Pancreas (tissue), 10 donors: ENCODE measurements around the gene VEGFA. TPM values are rescaled to one million over a fixed set of nuclear protein-coding genes. Genes with fewer than 3 reads are reported as not detected.

Source experiments
- ATAC-seq, 4 donors: fragments of 200-7000 bp; cut with Tn5 transposase; one replicate each; pipeline versions ENCODE4 v1.8.0 to v1.9.1; 2020; ENCODE audit warnings: mild to moderate bottlenecking in 4 of 4, moderate library complexity in 4 of 4
- DNase-seq, 6 donors: peaks; one replicate each; pipeline ENCODE4 v3.0.0-alpha.2; 2020
- FAIRE-seq: peaks from 2 replicates; lab custom pipeline; 2012; peaks lifted over from hg19 to GRCh38; lab: Jason Lieb, UNC
- H3K27ac ChIP-seq, 4 donors: fragments of 200-600 bp; sonication (generic); 1 replicate in 3 of 4; 2 replicates in 1 of 4; pipeline versions ENCODE4 v1.5.0 to v1.8.0; 2020
- H3K27me3 ChIP-seq, 4 donors: fragments of 200-600 bp; one replicate each; pipeline ENCODE4 v1.8.0; 2021
- H3K36me3 ChIP-seq, 3 donors: fragments of 200-600 bp; sonication (generic) in 1 of 3; one replicate each; pipeline versions ENCODE4 v1.5.0 to v1.8.0; 2020 to 2021
- H3K4me1 ChIP-seq, 3 donors: fragments of 200-600 bp; one replicate each; pipeline ENCODE4 v1.8.0; 2021
- H3K4me3 ChIP-seq, 4 donors: fragments of 200-600 bp; sonication (generic) in 2 of 4; one replicate each; pipeline versions ENCODE4 v1.5.0 to v1.8.0; 2020 to 2021
- H3K9me3 ChIP-seq, 4 donors: fragments of 200-600 bp; one replicate each; pipeline ENCODE4 v1.8.0; 2021
- WGBS, 2 donors: extraction: QIAGEN DNeasy Blood & Tissue Kit; methylation state at CpG; one replicate each; pipeline ENCODE4 v1.1.7; 2013; 5-methylcytosine and 5-hydroxymethylcytosine counted together
- intact Hi-C, 3 donors: fragments of 100-400 bp; cut with DNase I; formaldehyde crosslinking; loops; one replicate each; pipeline versions ENCODE4 v1.11.1 to v1.14.2; 2022
- polyA plus RNA-seq, 2 donors: library from polyadenylated mRNA; stranded (reverse); fragments of 200-250 nt; gene quantifications; one replicate each; pipeline ENCODE4 v1.2.3, GENCODE V29; 2013
- total RNA-seq, 6 donors: library from RNA; stranded (reverse); fragmentation: NEBNext Ultra II Directional in 4 of 6; extraction: Animal tissue kit (Norgen Biotek cat#: 25700) in 4 of 6; gene quantifications; one replicate each; pipeline versions ENCODE4 v1.2.1 to v1.2.4, GENCODE V29; 2021 to 2023
- TF ChIP-seq, protein P1 (sequence below), 4 donors: fragments of 200-600 bp; sonication (generic) in 3 of 4; IDR thresholded peaks; one replicate each; pipeline versions ENCODE4 v1.5.0 to v1.8.0; 2021; ENCODE audit warnings: antibody characterized with exemption in 4 of 4
- donor health status: healthy with polysubstance abuse.
- donor health status: DM: no; HTN: no; CAD: no; lungs with moderate emphysema.
- donor health status: DM: no; HTN: no; CAD: no.
- donor health status: control.
- donor health status: control.
- donor health status: Bipolar disorder and iron deficiency.
- donor health status: DM: yes; HTN: yes; CAD: no.
- donor health status: DM: no; HTN: no; CAD: no.
- donor health status: DM: no; HTN: no; CAD: no.
- donor health status: DM: yes; HTN: yes; CAD: no.

Gene VEGFA
- total and polyA plus RNA-seq, 8 donors = 55.2 to 206 (median 91.5) TPM

DNA sequence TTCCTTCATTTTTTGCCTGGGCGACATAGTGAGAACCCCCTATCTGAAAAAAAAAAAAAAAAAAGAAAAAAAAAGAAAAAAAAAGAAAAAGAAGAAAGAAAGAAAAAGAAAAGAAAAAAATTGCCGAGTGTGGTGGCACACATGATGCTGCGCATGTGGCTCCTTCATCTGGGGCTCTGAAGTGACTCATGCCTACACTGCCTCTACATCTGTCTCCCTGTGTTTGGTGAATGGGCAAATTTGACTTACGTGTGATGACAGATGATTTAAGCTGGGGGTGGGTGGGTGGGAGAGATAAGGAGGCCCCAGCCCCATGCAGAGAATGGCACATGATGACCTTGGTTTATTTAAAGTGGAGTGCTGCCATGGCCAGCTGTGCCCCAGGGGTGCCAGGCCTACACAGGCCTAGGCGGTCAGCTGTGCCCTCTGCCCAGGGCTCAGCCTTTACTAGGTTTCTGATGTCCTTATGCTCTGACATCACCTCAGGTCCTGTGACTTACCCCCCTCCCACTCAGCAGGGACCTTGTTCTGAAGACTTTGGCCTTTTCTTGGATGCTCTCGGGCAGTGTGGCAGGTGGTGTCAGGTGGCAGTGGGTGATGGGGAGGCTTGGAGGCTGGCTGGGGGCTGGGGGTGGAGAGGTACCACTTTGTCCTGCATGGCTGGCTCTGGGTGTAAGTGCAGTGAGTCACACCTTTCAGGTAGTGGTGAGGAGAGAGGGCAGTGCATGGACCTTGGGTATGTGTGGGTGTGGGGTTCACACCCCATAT is 41.1 kb downstream of the VEGFA start:
- Histone ChIP-seq H3K27ac (peak overlapping the region in 2 of 4 donors; percentile 15 to 22), H3K36me3 (no peaks in the 10 kb centered on the region), H3K4me3 (no peak overlapping the region), H3K4me1 (peaks cover 22 to 38% (median 25%) of the 10 kb centered on the region in 3 donors), H3K27me3 (no peaks in the 10 kb centered on the region), H3K9me3 (no peaks in the 10 kb centered on the region)
- ATAC-seq = peak; percentile 4 to 28 (median 20)
- TF ChIP-seq, protein P1, sequence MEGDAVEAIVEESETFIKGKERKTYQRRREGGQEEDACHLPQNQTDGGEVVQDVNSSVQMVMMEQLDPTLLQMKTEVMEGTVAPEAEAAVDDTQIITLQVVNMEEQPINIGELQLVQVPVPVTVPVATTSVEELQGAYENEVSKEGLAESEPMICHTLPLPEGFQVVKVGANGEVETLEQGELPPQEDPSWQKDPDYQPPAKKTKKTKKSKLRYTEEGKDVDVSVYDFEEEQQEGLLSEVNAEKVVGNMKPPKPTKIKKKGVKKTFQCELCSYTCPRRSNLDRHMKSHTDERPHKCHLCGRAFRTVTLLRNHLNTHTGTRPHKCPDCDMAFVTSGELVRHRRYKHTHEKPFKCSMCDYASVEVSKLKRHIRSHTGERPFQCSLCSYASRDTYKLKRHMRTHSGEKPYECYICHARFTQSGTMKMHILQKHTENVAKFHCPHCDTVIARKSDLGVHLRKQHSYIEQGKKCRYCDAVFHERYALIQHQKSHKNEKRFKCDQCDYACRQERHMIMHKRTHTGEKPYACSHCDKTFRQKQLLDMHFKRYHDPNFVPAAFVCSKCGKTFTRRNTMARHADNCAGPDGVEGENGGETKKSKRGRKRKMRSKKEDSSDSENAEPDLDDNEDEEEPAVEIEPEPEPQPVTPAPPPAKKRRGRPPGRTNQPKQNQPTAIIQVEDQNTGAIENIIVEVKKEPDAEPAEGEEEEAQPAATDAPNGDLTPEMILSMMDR (IDR thresholded peaks at IDR 0.05) = no peak
- 48 to 59% methylated on average over 6 of the region's 6 CpGs for WGBS, 2 donors
- peak in 3 of 6 donors; percentile 58 to 65 (median 64) for DNase-seq
- FAIRE-seq = no peak
- intact Hi-C loops = no loop called here

DNA sequence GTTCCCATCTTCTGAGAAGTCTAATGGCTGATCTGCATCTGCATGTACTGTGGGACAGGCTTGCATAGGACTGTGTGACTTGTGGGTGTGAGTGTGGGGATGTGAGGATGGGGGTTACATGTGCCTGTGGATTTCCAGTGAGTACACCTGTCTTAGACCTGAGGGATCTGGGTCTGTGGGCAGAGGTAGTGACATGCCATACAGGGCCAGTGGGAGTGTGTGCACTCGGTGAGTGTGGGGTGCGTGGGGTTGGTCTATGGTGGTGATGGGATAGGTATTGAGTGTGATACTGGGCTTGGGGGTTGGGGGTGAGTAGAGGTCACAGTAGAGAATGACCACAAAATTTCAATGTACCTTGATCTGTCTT is 41.7 kb downstream of the VEGFA start:
- FAIRE-seq = no peak

DNA sequence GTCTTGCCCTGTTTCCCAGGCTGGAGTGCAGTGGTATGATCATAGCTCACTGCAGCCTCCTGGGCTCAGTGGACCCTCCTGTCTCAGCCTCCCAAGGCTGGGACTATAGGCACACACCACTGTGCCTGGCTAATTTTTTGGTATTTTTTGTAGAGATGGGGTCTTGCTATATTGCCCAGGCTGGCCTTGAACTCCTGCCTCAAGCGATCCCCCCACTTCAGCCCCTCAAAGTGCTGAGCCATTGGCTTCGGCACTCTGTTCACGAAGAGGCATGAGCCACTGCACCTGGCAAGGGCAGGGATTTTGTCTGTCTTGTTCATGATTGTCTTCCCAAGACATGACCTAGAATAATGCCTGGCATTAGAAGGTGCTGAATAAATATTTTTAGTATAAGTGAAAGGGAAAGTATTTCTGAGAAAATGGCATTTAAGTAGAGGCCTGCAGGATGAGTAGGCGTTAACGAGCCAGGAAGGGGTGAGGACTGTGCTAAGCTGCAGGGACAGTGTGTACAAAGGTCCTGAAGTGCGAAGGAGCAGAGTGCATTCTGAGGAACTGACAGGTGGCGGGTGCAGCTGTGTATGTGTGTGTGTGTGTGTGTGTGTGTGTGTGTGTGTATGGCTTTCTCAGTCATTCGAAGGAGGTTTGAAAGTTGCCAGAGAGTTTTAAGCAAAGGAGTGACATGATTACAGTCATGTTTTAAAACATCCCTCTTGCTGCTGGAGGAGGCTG is 43.0 kb downstream of the VEGFA start:
- Histone ChIP-seq H3K4me3 (no peak overlapping the region), H3K4me1 (peaks cover 9 to 19% (median 11%) of the 10 kb centered on the region in 3 donors), H3K9me3 (no peaks in the 10 kb centered on the region), H3K27ac (peak overlapping the region in 2 of 4 donors; percentile 1 to 27), H3K27me3 (no peaks in the 10 kb centered on the region), H3K36me3 (no peaks in the 10 kb centered on the region)
- FAIRE-seq (no peak), ATAC-seq (peak; percentile 42 to 78 (median 74)), DNase-seq (peak in 3 of 6 donors; percentile 55 to 69 (median 55))
- intact Hi-C loops = no loop called here
- TF ChIP-seq, protein P1 (IDR thresholded peaks at IDR 0.05) = no peak
- WGBS, 2 donors = 35 to 42% methylated on average over 8 of the region's 8 CpGs

More for the DNA sequence above, 41.7 kb downstream of the VEGFA start:
- intact Hi-C loops = no loop called here
- 92 to 93% methylated on average over 2 of the region's 2 CpGs for WGBS, 2 donors
- no peaks in the 10 kb centered on the region for H3K9me3 ChIP-seq
- H3K27ac ChIP-seq = peak overlapping the region in 1 of 4 donors; percentile 22
- H3K27me3 ChIP-seq = no peaks in the 10 kb centered on the region
- no peaks in the 10 kb centered on the region for H3K36me3 ChIP-seq
- peaks cover 18 to 32% (median 21%) of the 10 kb centered on the region in 3 donors for H3K4me1 ChIP-seq
- H3K4me3 ChIP-seq = no peak overlapping the region
- DNase-seq = no peak
- ATAC-seq = no peak
- TF ChIP-seq, protein P1 (IDR thresholded peaks at IDR 0.05) = no peak

DNA sequence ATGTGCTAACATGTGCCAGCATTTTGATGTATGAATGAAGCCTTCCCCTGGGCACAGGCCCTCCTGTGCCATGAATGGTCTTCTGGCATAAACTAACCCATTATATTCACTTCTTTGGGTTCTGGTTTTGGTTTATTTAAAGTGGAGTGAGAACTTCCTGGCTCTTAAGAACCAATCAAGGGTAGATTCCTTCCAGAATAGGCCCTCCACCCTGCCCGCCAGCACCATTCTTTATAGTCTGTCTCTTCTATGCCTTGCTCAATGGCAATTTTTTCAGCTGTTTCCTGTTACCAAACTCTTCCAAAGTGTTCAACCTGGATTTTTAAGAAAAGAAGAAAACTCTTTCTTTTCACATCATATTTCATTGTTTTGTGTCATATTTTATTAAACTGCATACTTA is 44.1 kb downstream of the VEGFA start:
- ATAC-seq (no peak), FAIRE-seq (no peak), DNase-seq (no peak)
- Histone ChIP-seq H3K4me1 (peaks cover 8 to 17% (median 9%) of the 10 kb centered on the region in 3 donors), H3K36me3 (no peaks in the 10 kb centered on the region), H3K4me3 (no peak overlapping the region), H3K9me3 (no peaks in the 10 kb centered on the region), H3K27ac (no peak overlapping the region), H3K27me3 (no peaks in the 10 kb centered on the region)
- TF ChIP-seq, protein P1 (IDR thresholded peaks at IDR 0.05) = no peak
- intact Hi-C loops = no loop called here
- WGBS, 2 donors = 96 to 100% methylated on average over 1 of the region's 1 CpG
